Prostate gland (tissue), 2 donors: Measurements from ENCODE around the gene CYTH2. TPM values are rescaled to one million over a fixed set of nuclear protein-coding genes. Genes with fewer than 3 reads are reported as not detected.

ENCODE experiments used
- DNase-seq: peaks from one replicate; pipeline ENCODE4 v3.0.0-alpha.2; 2019; ENCODE audit warnings: low spot score
- H3K27ac ChIP-seq, 2 donors: fragments of 200-600 bp; sonication (generic); 2 replicates each; pipeline ENCODE4 v1.5.1; 2017 to 2019
- H3K27me3 ChIP-seq: fragments of 200-600 bp; sonication (generic); replicated peaks from 2 replicates; pipeline ENCODE4 v1.5.1; 2019; ENCODE audit not compliant: insufficient read depth
- H3K36me3 ChIP-seq, 2 donors: fragments of 200-600 bp; sonication (generic); 1 replicate in 1 of 2; 2 replicates in 1 of 2; pipeline versions ENCODE4 v1.5.1 to v1.8.1; 2017 to 2019
- H3K4me1 ChIP-seq: fragments of 200-600 bp; sonication (generic); replicated peaks from 2 replicates; pipeline ENCODE4 v1.5.1; 2019
- H3K4me3 ChIP-seq, 2 donors: fragments of 200-600 bp; sonication (generic); 2 replicates each; pipeline ENCODE4 v1.5.1; 2017 to 2019
- H3K9me3 ChIP-seq: fragments of 200-600 bp; sonication (generic); 2 replicates; pipeline ENCODE4 v1.5.1; 2017
- CTCF ChIP-seq, 4 experiments: fragments of 200-600 bp in 2 of 4; fragments of 450-650 bp in 2 of 4; sonication (generic) in 2 of 4; IDR thresholded peaks; 1 replicate in 3 of 4; 2 replicates in 1 of 4; pipeline ENCODE4 v1.5.1; 2016 to 2019; ENCODE audit warnings: antibody characterized with exemption in 4 of 4, mild to moderate bottlenecking in 2 of 4, moderate library complexity in 2 of 4
- POLR2A ChIP-seq: fragments of 450-650 bp; IDR thresholded peaks from one replicate; pipeline ENCODE4 v1.6.1; 2016; ENCODE audit warnings: antibody characterized with exemption, mild to moderate bottlenecking
- POLR2AphosphoS5 ChIP-seq: sonication (generic); formaldehyde crosslinking; IDR thresholded peaks from one replicate; pipeline ENCODE4 v1.6.1; 2017; ENCODE audit warnings: antibody characterized with exemption
- WGBS: methylation state at CpG from one replicate; pipeline ENCODE4 v1.1.5; 2018; 5-methylcytosine and 5-hydroxymethylcytosine counted together
- intact Hi-C: fragments of 100-400 bp; cut with DNase I; formaldehyde crosslinking; loops from one replicate; pipeline ENCODE4 v1.14.2; 2022
- total RNA-seq, 2 donors: library from RNA; depleted of rRNA; stranded (reverse); fragments of >200 nt; gene quantifications; one replicate each; pipeline ENCODE4 v1.1.0, GENCODE V29; 2016

The CYTH2 gene
- total RNA-seq, 2 donors from 2014 or later: 50.6 to 97.1 TPM

DNA sequence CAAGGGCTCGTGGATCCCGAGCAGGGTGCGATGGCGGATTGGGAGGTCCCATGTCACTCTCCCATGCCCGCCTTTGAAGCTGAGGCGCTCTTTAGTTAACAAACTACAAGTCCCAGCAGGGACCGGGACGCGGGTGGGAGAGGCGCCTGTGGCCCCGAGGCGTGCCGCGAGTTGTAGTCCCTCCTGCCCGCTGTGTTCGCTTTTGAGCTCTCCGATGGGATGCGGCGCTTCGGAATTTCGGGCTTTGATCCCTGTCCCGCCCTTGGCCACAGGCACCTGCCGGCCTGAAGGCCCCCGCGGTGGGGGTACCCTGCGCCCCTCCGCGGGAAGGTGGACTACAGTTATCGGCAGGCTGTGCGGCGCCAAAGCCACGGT lies 11.0 kb downstream of the CYTH2 start:
- DNase-seq: peak; percentile 68
- Histone ChIP-seq H3K27me3 (no peaks in the 10 kb centered on the region), H3K9me3 (no peaks in the 10 kb centered on the region), H3K27ac (peak overlapping the region; percentile 87 to 91), H3K4me3 (peak overlapping the region; percentile 33 to 49), H3K36me3 (peaks cover 0 to 8% of the 10 kb centered on the region in 2 donors), H3K4me1 (no peaks in the 10 kb centered on the region)
- intact Hi-C loops: no loop called here
- peak; percentile 12 for TF ChIP-seq POLR2A
- peak; percentile 57 for TF ChIP-seq POLR2AphosphoS5
- TF ChIP-seq CTCF (IDR thresholded peaks at IDR 0.05): no peak
- WGBS: 10% methylated on average over 32 of the region's 32 CpGs

GRCh38 chr19:48480558-48481500 lies 11.7 kb downstream of the CYTH2 start:
- 10% methylated on average over 52 of the region's 52 CpGs for WGBS
- intact Hi-C loops: no loop called here
- TF ChIP-seq POLR2AphosphoS5 (no peak), CTCF (IDR thresholded peaks at IDR 0.05) (peak in 2 of 4 experiments; percentile 14 to 25), POLR2A (peak; percentile 29)

GRCh38 chr19:48481846-48482639 lies 12.9 kb downstream of the CYTH2 start:
- no peak for DNase-seq
- Histone ChIP-seq H3K27ac (no peak overlapping the region), H3K36me3 (no peaks in the 10 kb centered on the region), H3K4me3 (no peak overlapping the region), H3K27me3 (no peaks in the 10 kb centered on the region), H3K9me3 (no peaks in the 10 kb centered on the region), H3K4me1 (no peaks in the 10 kb centered on the region)
- no peak for TF ChIP-seq POLR2AphosphoS5
- no peak for TF ChIP-seq POLR2A
- TF ChIP-seq CTCF (IDR thresholded peaks at IDR 0.05): no peak
- 51% methylated on average over 7 of the region's 7 CpGs for WGBS
- intact Hi-C loops: no loop called here

More at GRCh38 chr19:48480558-48481500, 11.7 kb downstream of the CYTH2 start:
- H3K27me3 ChIP-seq: no peaks in the 10 kb centered on the region
- DNase-seq: no peak
- H3K4me1 ChIP-seq: no peaks in the 10 kb centered on the region
- peak overlapping the region; percentile 33 to 49 for H3K4me3 ChIP-seq
- no peaks in the 10 kb centered on the region for H3K9me3 ChIP-seq
- H3K27ac ChIP-seq: peak overlapping the region; percentile 87 to 91
- peaks cover 0 to 2% of the 10 kb centered on the region in 2 donors for H3K36me3 ChIP-seq

- 45% methylated on average over 2 of the region's 3 CpGs for WGBS
- H3K27ac ChIP-seq: no peak overlapping the region
- intact Hi-C loops: no loop called here
- TF ChIP-seq POLR2AphosphoS5 (no peak), CTCF (IDR thresholded peaks at IDR 0.05) (no peak), POLR2A (no peak)
- H3K4me1 ChIP-seq: peaks cover 3% of the 10 kb centered on the region
- no peaks in the 10 kb centered on the region for H3K36me3 ChIP-seq
- no peak overlapping the region for H3K4me3 ChIP-seq
- no peak for DNase-seq
- no peaks in the 10 kb centered on the region for H3K9me3 ChIP-seq
- H3K27me3 ChIP-seq: no peaks in the 10 kb centered on the region
Observed at GRCh38 chr19:48483301-48483700, 14.1 kb downstream of the CYTH2 start.
